ENCODE data around the gene CAMK2D. TPM values are rescaled to one million over a fixed set of nuclear protein-coding genes. Genes with fewer than 3 reads are reported as not detected.
A peak's percentile ranks its signal among the peaks of the same experiment; 100 is the strongest.

CAMK2D gene
- total RNA-seq, 1 experiment from 2014 or later, result 9.0 TPM

DNA sequence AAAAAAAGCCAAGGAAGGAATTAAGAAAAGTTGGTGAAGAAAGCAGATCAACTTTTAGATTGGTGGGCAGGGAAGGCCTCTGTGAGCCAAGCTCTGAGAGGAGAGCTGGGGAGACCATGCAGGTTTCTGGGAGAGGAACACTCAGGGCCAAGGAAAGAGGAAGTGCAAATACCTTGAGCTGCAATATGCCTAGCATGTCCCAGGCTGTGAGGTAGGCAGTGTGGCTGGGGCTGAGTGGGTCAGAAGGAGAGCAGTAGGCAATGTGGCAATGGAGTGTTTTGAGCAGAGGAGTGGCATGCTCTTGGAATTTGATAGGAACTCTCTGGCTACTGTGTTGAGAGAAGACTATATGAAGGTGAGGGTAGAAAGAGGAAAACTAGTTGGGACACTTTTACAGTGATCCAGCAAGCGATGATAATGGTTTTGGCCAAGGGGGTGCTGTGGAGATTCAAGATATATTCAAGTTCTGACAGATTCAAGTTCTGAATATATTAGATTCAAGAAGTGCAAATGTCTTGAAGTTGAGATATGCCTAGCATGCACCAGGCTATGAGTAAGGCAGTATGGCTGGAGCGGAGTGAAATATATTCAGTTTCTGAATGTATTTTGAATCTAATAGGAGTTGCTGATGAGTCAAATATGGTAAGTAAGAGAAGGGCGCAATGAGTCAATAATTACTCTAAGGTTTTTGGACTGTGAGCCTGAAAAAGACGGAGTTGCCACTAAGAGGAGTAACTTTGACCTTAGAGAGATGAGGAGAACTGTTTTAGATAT is 172.5 kb downstream of the CAMK2D start:
- Histone ChIP-seq H2BK5ac (ENCODE audit: insufficient read length, low read length) (no peak overlapping the region), H2AFZ (ENCODE audit: low read length) (no peak overlapping the region), H2BK120ac (ENCODE audit: low read depth, low read length, poor library complexity, severe bottlenecking) (no peak overlapping the region), H3K4me2 (ENCODE audit: insufficient read depth, insufficient read length, low read length) (no peak overlapping the region), H3K9ac (ENCODE audit: extremely low read depth, insufficient read length, low read length) (no peak overlapping the region), H3K4me1 (ENCODE audit: insufficient read depth, low read length) (peaks cover 4% of the 10 kb centered on the region; the same call in 1 of the 2 replicates), H4K5ac (ENCODE audit: insufficient read length, low read depth, low read length) (no peak overlapping the region), H3K14ac (ENCODE audit: insufficient read depth, low read length) (no peak overlapping the region), H3K79me2 (ENCODE audit: insufficient read depth, low read length) (no peaks in the 10 kb centered on the region), H2BK12ac (ENCODE audit: insufficient read length, low read depth, low read length) (no peak overlapping the region), H3K4ac (ENCODE audit: low read depth, low read length) (no peak overlapping the region), H3T11ph (ENCODE audit: low read length) (no peak overlapping the region), H3K27ac (ENCODE audit: insufficient read length, low read depth, low read length) (no peak overlapping the region), H2BK15ac (ENCODE audit: low read depth, low read length) (no peak overlapping the region), H3K23ac (ENCODE audit: insufficient read length, low read depth, low read length) (no peak overlapping the region), H2AK5ac (ENCODE audit: insufficient read length, low read length) (no peak overlapping the region), H2BK20ac (ENCODE audit: low read depth, low read length, poor library complexity, severe bottlenecking) (no peak overlapping the region), H3K56ac (ENCODE audit: insufficient read length, low read depth, low read length) (no peak overlapping the region), H4K91ac (ENCODE audit: insufficient read length, low read depth, low read length) (no peak overlapping the region), H3K23me2 (ENCODE audit: insufficient read length, low read depth, low read length, poor library complexity, severe bottlenecking) (no peaks in the 10 kb centered on the region), H3K9me3 (ENCODE audit: control insufficient read depth, low read depth, low read length) (no peaks in the 10 kb centered on the region), H3K27me3 (ENCODE audit: insufficient read depth, low read length) (no peaks in the 10 kb centered on the region), H4K8ac (replicated peaks; ENCODE audit: insufficient read length, low read depth, low read length) (no peak overlapping the region), H4K20me1 (ENCODE audit: control insufficient read depth, insufficient read depth, insufficient read length) (no peaks in the 10 kb centered on the region), H3K79me1 (ENCODE audit: insufficient read depth, low read depth, low read length, poor library complexity, severe bottlenecking) (no peaks in the 10 kb centered on the region), H3K18ac (ENCODE audit: insufficient read length, low read depth, low read length) (peak overlapping the region; percentile 25)
- Mint-ChIP-seq H3K36me3 (ENCODE audit: insufficient read depth in 1 of 3, low read depth in 3 of 3) (peaks cover 0 to 1% (median 0%) of the 10 kb centered on the region in 3 experiments; a peak in 1 of 7 replicates), H3K27me3 (ENCODE audit: low read depth) (no peaks in the 10 kb centered on the region), H3K27ac (peak overlapping the region in 2 of 3 experiments; percentile 1 to 27; a peak in 2 of 7 replicates), H3K4me1 (peaks cover 13 to 15% of the 10 kb centered on the region in 2 experiments), H3K9me3 (no peaks in the 10 kb centered on the region), H3K4me3 (no peak overlapping the region)
- DNase-seq, result no peak
- WGBS (ENCODE audit: extremely low coverage, insufficient read length, low lambda C conversion rate), result no CpG with 5 or more reads among the region's 4 CpGs
- TF ChIP-seq, protein P1, sequence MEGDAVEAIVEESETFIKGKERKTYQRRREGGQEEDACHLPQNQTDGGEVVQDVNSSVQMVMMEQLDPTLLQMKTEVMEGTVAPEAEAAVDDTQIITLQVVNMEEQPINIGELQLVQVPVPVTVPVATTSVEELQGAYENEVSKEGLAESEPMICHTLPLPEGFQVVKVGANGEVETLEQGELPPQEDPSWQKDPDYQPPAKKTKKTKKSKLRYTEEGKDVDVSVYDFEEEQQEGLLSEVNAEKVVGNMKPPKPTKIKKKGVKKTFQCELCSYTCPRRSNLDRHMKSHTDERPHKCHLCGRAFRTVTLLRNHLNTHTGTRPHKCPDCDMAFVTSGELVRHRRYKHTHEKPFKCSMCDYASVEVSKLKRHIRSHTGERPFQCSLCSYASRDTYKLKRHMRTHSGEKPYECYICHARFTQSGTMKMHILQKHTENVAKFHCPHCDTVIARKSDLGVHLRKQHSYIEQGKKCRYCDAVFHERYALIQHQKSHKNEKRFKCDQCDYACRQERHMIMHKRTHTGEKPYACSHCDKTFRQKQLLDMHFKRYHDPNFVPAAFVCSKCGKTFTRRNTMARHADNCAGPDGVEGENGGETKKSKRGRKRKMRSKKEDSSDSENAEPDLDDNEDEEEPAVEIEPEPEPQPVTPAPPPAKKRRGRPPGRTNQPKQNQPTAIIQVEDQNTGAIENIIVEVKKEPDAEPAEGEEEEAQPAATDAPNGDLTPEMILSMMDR (conservative IDR thresholded peaks at IDR 0.05), result no peak
